HepG2 (cell line): ENCODE results near the gene SNX13. TPM values are rescaled to one million over a fixed set of nuclear protein-coding genes. Genes with fewer than 3 reads are reported as not detected.

Experiments used
- ATAC-seq: fragments of 200-7000 bp; cut with Tn5 transposase; 3 replicates; pipeline ENCODE4 v1.9.1; 2020; ENCODE audit warnings: mild to moderate bottlenecking, moderate library complexity
- BruUV-seq: library from RNA; stranded (reverse); fragments of 400-500 nt; replicated peaks from 2 replicates; lab custom pipeline; 2021; lab: Mats Ljungman, UMichigan
- CTCF ChIA-PET: fragments of 300-600 bp; formaldehyde crosslinking; extraction: SDS; loops from one replicate; lab custom pipeline; 2021; ENCODE audit warnings: low total read pairs, inconsistent platforms, low intra/inter-chr PET ratio; lab: Yijun Ruan, JAX
- POLR2A ChIA-PET: fragments of 350-600 bp; sonication (Branson Sonifier 250); formaldehyde crosslinking; loops from one replicate; lab custom pipeline; 2020; ENCODE audit warnings: antibody characterized with exemption, inconsistent platforms; lab: Yijun Ruan, JAX
- DNase-seq: peaks from one replicate; pipeline ENCODE4 v3.0.0-alpha.2; 2015; ENCODE audit warnings: low spot score
- FAIRE-seq: peaks from 3 replicates; lab custom pipeline; 2011; peaks lifted over from hg19 to GRCh38; lab: Jason Lieb, UNC
- H2AFZ ChIP-seq: one replicate; pipeline ENCODE4 v1.6.1; 2011; ENCODE audit warnings: low read length, inconsistent platforms
- H3K27ac ChIP-seq: fragments of 300-600 bp; 3 replicates; pipeline ENCODE4 v1.8.0; 2011; ENCODE audit warnings: mixed run types, mild to moderate bottlenecking, mixed read lengths, low read length, inconsistent platforms; ENCODE audit not compliant: insufficient read depth; ENCODE audit errors: extremely low read length
- H3K27me3 ChIP-seq, 2 experiments: fragments of 200-600 bp in 1 of 2; 2 replicates in 1 of 2; 3 replicates in 1 of 2; pipeline versions ENCODE4 v1.6.0 to v1.8.0; 2011; ENCODE audit warnings: low read length in 2 of 2, mild to moderate bottlenecking in 2 of 2, moderate library complexity in 2 of 2, inconsistent platforms in 1 of 2; ENCODE audit not compliant: insufficient read depth in 2 of 2, control insufficient read depth in 1 of 2
- H3K36me3 ChIP-seq, 2 experiments: fragments of 200-600 bp in 1 of 2; replicated peaks in 1 of 2; 2 replicates in 1 of 2; 3 replicates in 1 of 2; pipeline versions ENCODE4 v1.5.1 to v1.8.0; 2011; ENCODE audit warnings: low read length in 2 of 2, inconsistent platforms in 1 of 2; ENCODE audit not compliant: insufficient read depth in 2 of 2, control insufficient read depth in 1 of 2
- H3K4me1 ChIP-seq: 2 replicates; pipeline ENCODE4 v1.5.1; 2012; ENCODE audit warnings: low read length, inconsistent platforms; ENCODE audit not compliant: insufficient read depth
- H3K4me2 ChIP-seq: 2 replicates; pipeline ENCODE4 v1.6.0; 2011; ENCODE audit warnings: low read depth, low read length, inconsistent platforms
- H3K4me3 ChIP-seq, 3 experiments: fragments of 200-600 bp in 1 of 3; sonication (generic), shearing (Covaris generic) in 1 of 3; replicated peaks in 1 of 3; 2 replicates each; pipeline ENCODE4 v1.5.1; 2011 to 2016; ENCODE audit warnings: low read length in 3 of 3, inconsistent platforms in 2 of 3, low read depth in 2 of 3, mild to moderate bottlenecking in 2 of 3, control low read depth in 1 of 3, mixed read lengths in 1 of 3; ENCODE audit not compliant: insufficient read depth in 1 of 3
- H3K79me2 ChIP-seq: one replicate; pipeline ENCODE4 v1.6.1; 2011; ENCODE audit warnings: low read length, inconsistent platforms; ENCODE audit not compliant: insufficient read depth
- H3K9ac ChIP-seq: 2 replicates; pipeline ENCODE4 v1.6.0; 2011; ENCODE audit warnings: mild to moderate bottlenecking, low read depth, low read length, inconsistent platforms; ENCODE audit not compliant: insufficient read depth
- H3K9me3 ChIP-seq: 2 replicates; pipeline ENCODE4 v1.5.1; 2012; ENCODE audit warnings: mild to moderate bottlenecking, low read length
- H4K20me1 ChIP-seq: 2 replicates; pipeline ENCODE4 v1.6.0; 2011; ENCODE audit warnings: inconsistent platforms, mild to moderate bottlenecking, low read length, moderate library complexity; ENCODE audit not compliant: insufficient read depth
- ASH2L ChIP-seq: fragments of 300-600, 200-600 bp; sonication (generic); IDR thresholded peaks from 2 replicates; pipeline ENCODE4 v1.7.0; 2017; ENCODE audit warnings: low read depth, mild to moderate bottlenecking, moderate library complexity, mixed read lengths, low read length; ENCODE audit not compliant: insufficient read length
- BCL6 ChIP-seq: IDR thresholded peaks from 2 replicates; pipeline ENCODE4 v1.6.1; 2016; ENCODE audit warnings: missing genetic modification reagents, missing compliant biosample characterization
- CBX1 ChIP-seq: IDR thresholded peaks from one replicate; pipeline ENCODE4 v1.6.1; 2016; ENCODE audit warnings: antibody characterized with exemption, low read depth
- CEBPB ChIP-seq: IDR thresholded peaks from 2 replicates; pipeline ENCODE4 v1.6.1; 2011; ENCODE audit warnings: low read depth, low read length, improper control_type of control experiment, borderline replicate concordance
- CEBPG ChIP-seq: IDR thresholded peaks from 2 replicates; pipeline ENCODE4 v1.6.1; 2016
- EP300 ChIP-seq, 3 experiments: sonication (generic) in 1 of 3; formaldehyde crosslinking in 1 of 3; IDR thresholded peaks; 2 replicates each; pipeline versions ENCODE4 v1.5.1 to v1.6.1; 2011 to 2020; ENCODE audit warnings: low read depth in 2 of 3, low read length in 2 of 3, borderline replicate concordance in 1 of 3, improper control_type of control experiment in 1 of 3, mild to moderate bottlenecking in 1 of 3, missing genetic modification reagents in 1 of 3, moderate library complexity in 1 of 3
- FOXK1 ChIP-seq: sonication (generic); formaldehyde crosslinking; IDR thresholded peaks from 2 replicates; pipeline ENCODE4 v1.4.0; 2020; ENCODE audit warnings: low read depth, missing genetic modification reagents, borderline replicate concordance
- FOXP1 ChIP-seq, 2 experiments: fragments of 450-650 bp in 1 of 2; IDR thresholded peaks; 2 replicates each; pipeline ENCODE4 v1.6.1; 2017 to 2018; ENCODE audit warnings: antibody characterized with exemption in 1 of 2
- GATAD2A ChIP-seq: IDR thresholded peaks from 2 replicates; pipeline ENCODE4 v1.6.1; 2016
- HNF4A ChIP-seq: sonication (generic); formaldehyde crosslinking; IDR thresholded peaks from 2 replicates; pipeline ENCODE4 v1.4.0; 2020; ENCODE audit warnings: missing genetic modification reagents
- KLF16 ChIP-seq, 2 experiments: sonication (generic) in 1 of 2; formaldehyde crosslinking in 1 of 2; IDR thresholded peaks; 2 replicates each; pipeline versions ENCODE4 v1.6.1 to v1.8.0; 2016 to 2023; ENCODE audit warnings: missing genetic modification reagents in 2 of 2, missing compliant biosample characterization in 1 of 2
- MAFF ChIP-seq: IDR thresholded peaks from 2 replicates; pipeline ENCODE4 v1.6.1; 2011; ENCODE audit warnings: low read depth, low read length, improper control_type of control experiment
- MAFK ChIP-seq, 2 experiments: IDR thresholded peaks in 1 of 2; conservative IDR thresholded peaks in 1 of 2; 2 replicates each; pipeline ENCODE4 v1.6.1; 2011; ENCODE audit warnings: improper control_type of control experiment in 2 of 2, low read length in 2 of 2
- NFATC3 ChIP-seq: sonication (generic); formaldehyde crosslinking; IDR thresholded peaks from 2 replicates; pipeline ENCODE4 v1.5.1; 2020; ENCODE audit warnings: mild to moderate bottlenecking, missing genetic modification reagents
- SOX13 ChIP-seq, 3 experiments: fragments of 450-650 bp in 1 of 3; sonication (generic) in 1 of 3; formaldehyde crosslinking in 1 of 3; IDR thresholded peaks in 2 of 3; conservative IDR thresholded peaks in 1 of 3; 2 replicates each; pipeline versions ENCODE4 v1.5.0 to v1.6.1; 2016 to 2020; ENCODE audit warnings: antibody characterized with exemption in 1 of 3, mild to moderate bottlenecking in 1 of 3, missing compliant biosample characterization in 1 of 3, missing genetic modification reagents in 1 of 3, moderate library complexity in 1 of 3
- SOX6 ChIP-seq, 2 experiments: fragments of 450-650 bp in 1 of 2; sonication (generic) in 1 of 2; formaldehyde crosslinking in 1 of 2; IDR thresholded peaks; 2 replicates each; pipeline versions ENCODE4 v1.4.0 to v1.6.1; 2017 to 2020; ENCODE audit warnings: antibody characterized with exemption in 1 of 2, mild to moderate bottlenecking in 1 of 2, missing genetic modification reagents in 1 of 2
- ZBTB42 ChIP-seq: sonication (generic); formaldehyde crosslinking; IDR thresholded peaks from 2 replicates; pipeline ENCODE4 v1.5.0; 2020; ENCODE audit warnings: mild to moderate bottlenecking, missing genetic modification reagents
- ZNF562 ChIP-seq: sonication (generic); formaldehyde crosslinking; IDR thresholded peaks from 2 replicates; pipeline ENCODE4 v1.8.0; 2022; ENCODE audit warnings: missing genetic modification reagents, borderline replicate concordance
- ZNF644 ChIP-seq: IDR thresholded peaks from 2 replicates; pipeline ENCODE4 v1.6.1; 2016; ENCODE audit warnings: low read depth
- ZNF746 ChIP-seq: sonication (generic); formaldehyde crosslinking; IDR thresholded peaks from 2 replicates; pipeline ENCODE4 v1.8.0; 2022; ENCODE audit warnings: mild to moderate bottlenecking, missing genetic modification reagents
- WGBS: methylation state at CpG from one replicate; pipeline ENCODE4 v1.1.6; 2017; ENCODE audit warnings: low lambda C conversion rate; 5-methylcytosine and 5-hydroxymethylcytosine counted together
- in situ Hi-C: cut with HindIII; loops from 2 replicates; pipeline ENCODE4 v1.10.0; 2017; ENCODE audit warnings: low pct_unique_long_range_greater_than_20kb; ENCODE audit not compliant: extremely low pct_ligation_motif_present
- intact Hi-C: fragments of 100-400 bp; cut with micrococcal nuclease; formaldehyde crosslinking; loops from one replicate; pipeline ENCODE4 v1.10.0; 2022; ENCODE audit not compliant: unreplicated experiment
- polyA plus RNA-seq, 8 experiments: library from polyadenylated mRNA; depleted of rRNA in 3 of 8; stranded (reverse) in 7 of 8; unstranded in 1 of 8; fragments of >200 nt; fragmentation: Illumina TruSeq in 4 of 8; extraction: Trizol in 4 of 8; gene quantifications; 2 replicates each; pipeline versions ENCODE4 v1.2.1 to v1.2.3, GENCODE V29; 2011 to 2016; ENCODE audit warnings: low read depth in 4 of 8, missing spikeins in 1 of 8, mixed read lengths in 1 of 8; ENCODE audit not compliant: insufficient read depth in 1 of 8
- total RNA-seq, 5 experiments: library from RNA; depleted of rRNA; stranded (reverse); fragments of >200 nt; fragmentation: Illumina TruSeq; extraction: Trizol; gene quantifications; 2 replicates each; pipeline ENCODE4 v1.2.3, GENCODE V29; 2016; ENCODE audit warnings: low read depth in 1 of 5
- TF ChIP-seq, protein P1 (sequence below): IDR thresholded peaks from 2 replicates; pipeline ENCODE4 v1.6.1; 2012; ENCODE audit warnings: low read depth, low read length, improper control_type of control experiment
- TF ChIP-seq, protein P2 (sequence below): sonication (generic); formaldehyde crosslinking; IDR thresholded peaks from 2 replicates; pipeline ENCODE4 v1.8.1; 2023; ENCODE audit warnings: missing genetic modification reagents, inconsistent platforms, borderline replicate concordance

SNX13 gene
- total and polyA plus RNA-seq, 2 of the 13 experiments (the other 11 are each of a cell fraction or from before 2014, with no cell fraction given) = 14.3 to 32.3 TPM

DNA sequence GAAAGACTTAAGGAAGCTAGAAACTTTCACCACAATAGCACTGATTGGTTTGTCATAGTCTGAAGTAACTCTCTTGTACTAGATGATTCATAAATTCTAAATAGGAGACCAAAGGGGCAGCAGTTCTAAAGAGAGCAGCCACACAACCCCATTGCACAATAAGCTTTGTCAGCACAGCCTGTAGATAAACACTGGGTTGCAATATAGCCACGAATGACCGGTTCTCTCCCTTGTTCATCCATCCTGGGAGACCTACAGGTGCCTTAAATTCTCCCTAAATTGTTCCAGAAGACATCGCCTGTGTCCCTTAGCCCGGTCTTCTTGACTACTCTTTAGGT, 167.0 kb downstream of the SNX13 start:
- H3K36me3 ChIP-seq = no peaks in the 10 kb centered on the region
- no peaks in the 10 kb centered on the region for H3K27me3 ChIP-seq
- BruUV-seq = no TSS peak
- DNase-seq (peak; percentile 70), FAIRE-seq (peak; percentile 47), ATAC-seq (peak; percentile 92)
- no peaks in the 10 kb centered on the region for H3K79me2 ChIP-seq
- ChIA-PET POLR2A (no interaction called here), CTCF (no interaction called here)
- WGBS = 21% methylated on average over 4 of the region's 4 CpGs
- H3K4me3 ChIP-seq = no peak overlapping the region
- in situ Hi-C loops = loop anchor here (10.0 kb wide), 1 partner anchor 552 kb away; no protein-coding TSS in a partner anchor
- no peak overlapping the region for H3K27ac ChIP-seq
- no peak overlapping the region for H3K9ac ChIP-seq
- H2AFZ ChIP-seq = no peak overlapping the region
- peaks cover 20% of the 10 kb centered on the region for H3K4me1 ChIP-seq
- intact Hi-C loops = loop anchor here (10.0 kb wide), 1 partner anchor 92 kb away; no protein-coding TSS in a partner anchor
- H3K9me3 ChIP-seq = no peaks in the 10 kb centered on the region
- no peaks in the 10 kb centered on the region; the same call in 1 of the 2 replicates for H4K20me1 ChIP-seq
- H3K4me2 ChIP-seq = no peak overlapping the region
- TF ChIP-seq HNF4A (CRISPR knock-in tag) = peak; percentile 26; the same call in 1 of the 2 replicates
- TF ChIP-seq NFATC3 (CRISPR knock-in tag) = no peak
- no peak for TF ChIP-seq FOXP1 (IDR thresholded peaks at IDR 0.05)
- TF ChIP-seq FOXP1 (CRISPR knock-in tag; IDR thresholded peaks at IDR 0.05) = peak; percentile 57
- TF ChIP-seq CEBPG (CRISPR knock-in tag) = peak; percentile 93
- peak; percentile 99 for TF ChIP-seq CEBPB
- no peak for TF ChIP-seq CBX1
- peak; percentile 83 for TF ChIP-seq MAFF
- TF ChIP-seq ZNF562 = no peak
- TF ChIP-seq, protein P1, sequence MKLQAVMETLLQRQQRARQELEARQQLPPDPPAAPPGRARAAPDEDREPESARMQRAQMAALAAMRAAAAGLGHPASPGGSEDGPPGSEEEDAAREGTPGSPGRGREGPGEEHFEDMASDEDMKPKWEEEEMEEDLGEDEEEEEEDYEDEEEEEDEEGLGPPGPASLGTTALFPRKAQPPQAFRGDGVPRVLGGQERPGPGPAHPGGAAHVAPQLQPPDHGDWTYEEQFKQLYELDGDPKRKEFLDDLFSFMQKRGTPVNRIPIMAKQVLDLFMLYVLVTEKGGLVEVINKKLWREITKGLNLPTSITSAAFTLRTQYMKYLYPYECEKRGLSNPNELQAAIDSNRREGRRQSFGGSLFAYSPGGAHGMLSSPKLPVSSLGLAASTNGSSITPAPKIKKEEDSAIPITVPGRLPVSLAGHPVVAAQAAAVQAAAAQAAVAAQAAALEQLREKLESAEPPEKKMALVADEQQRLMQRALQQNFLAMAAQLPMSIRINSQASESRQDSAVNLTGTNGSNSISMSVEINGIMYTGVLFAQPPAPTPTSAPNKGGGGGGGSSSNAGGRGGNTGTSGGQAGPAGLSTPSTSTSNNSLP = peak; percentile 50; the same call in 1 of the 2 replicates
- TF ChIP-seq ZNF644 (CRISPR knock-in tag) = 0 out of 2 replicates have a peak, but pooled peaks have one; percentile 44
- TF ChIP-seq SOX13 (IDR thresholded peaks at IDR 0.05) = no peak
- TF ChIP-seq SOX13 (CRISPR knock-in tag; conservative IDR thresholded peaks at IDR 0.05 in 1 of 2, IDR thresholded peaks at IDR 0.05 in 1 of 2) = peak in 1 of 2 experiments; percentile 57; a peak in 2 of 4 replicates
- no peak for TF ChIP-seq ZNF746 (CRISPR knock-in tag)
- peak; percentile 78; the same call in 1 of the 2 replicates for TF ChIP-seq FOXK1 (CRISPR knock-in tag)
- TF ChIP-seq, protein P2, sequence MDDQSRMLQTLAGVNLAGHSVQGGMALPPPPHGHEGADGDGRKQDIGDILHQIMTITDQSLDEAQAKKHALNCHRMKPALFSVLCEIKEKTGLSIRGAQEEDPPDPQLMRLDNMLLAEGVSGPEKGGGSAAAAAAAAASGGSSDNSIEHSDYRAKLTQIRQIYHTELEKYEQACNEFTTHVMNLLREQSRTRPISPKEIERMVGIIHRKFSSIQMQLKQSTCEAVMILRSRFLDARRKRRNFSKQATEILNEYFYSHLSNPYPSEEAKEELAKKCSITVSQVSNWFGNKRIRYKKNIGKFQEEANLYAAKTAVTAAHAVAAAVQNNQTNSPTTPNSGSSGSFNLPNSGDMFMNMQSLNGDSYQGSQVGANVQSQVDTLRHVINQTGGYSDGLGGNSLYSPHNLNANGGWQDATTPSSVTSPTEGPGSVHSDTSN (CRISPR knock-in tag) = no peak
- TF ChIP-seq ASH2L = peak; percentile 2
- TF ChIP-seq SOX6 (IDR thresholded peaks at IDR 0.05) = no peak
- TF ChIP-seq SOX6 (CRISPR knock-in tag; IDR thresholded peaks at IDR 0.05) = peak; percentile 66
- no peak for TF ChIP-seq ZBTB42 (CRISPR knock-in tag)
- peak; percentile 34; the same call in 1 of the 2 replicates for TF ChIP-seq BCL6 (CRISPR knock-in tag)
- peak; percentile 80 to 86 for TF ChIP-seq MAFK (conservative IDR thresholded peaks at IDR 0.05 in 1 of 2, IDR thresholded peaks at IDR 0.05 in 1 of 2; ENCODE audit: low read length in 2 of 2)
- TF ChIP-seq EP300 (IDR thresholded peaks at IDR 0.05; ENCODE audit: low read depth in 2 of 2, low read length in 2 of 2) = peak in 1 of 2 experiments; percentile 32; a peak in 1 of 4 replicates
- TF ChIP-seq EP300 (CRISPR knock-in tag; IDR thresholded peaks at IDR 0.05; ENCODE audit: borderline replicate concordance) = no peak
- TF ChIP-seq GATAD2A (CRISPR knock-in tag) = peak; percentile 59
- 0 out of 4 replicates have a peak, but pooled peaks of 1 of the 2 experiments have one; percentile 52 for TF ChIP-seq KLF16 (CRISPR knock-in tag; IDR thresholded peaks at IDR 0.05)
